Measurements from ENCODE around the gene FGF1. TPM values are rescaled to one million over a fixed set of nuclear protein-coding genes. Genes with fewer than 3 reads are reported as not detected.

Gene FGF1
- total RNA-seq, result not detected

GRCh38 chr5:142685418-142686209 lies at the start of gene FGF1:
TSS of gene FGF1 (minus strand) at chr5:142686090. CDS start at chr5:142614127, 71,963 bp downstream.
- no peak within 1 kb of the TSS for H3K4me3 Mint-ChIP-seq
- H3K9me3 Mint-ChIP-seq, result no peaks in the 10 kb centered on the region
- no peaks in the 10 kb centered on the region for H3K4me1 Mint-ChIP-seq
- DNase-seq, result no peak
- H3K36me3 Mint-ChIP-seq, result no peaks in the 10 kb centered on the region
- no peak within 1 kb of the TSS for H3K27ac Mint-ChIP-seq
- H3K27me3 Mint-ChIP-seq, result peaks cover 7% of the 10 kb centered on the region

GRCh38 chr5:142727735-142728047 lies 41.8 kb upstream of the FGF1 start:
- H3K9me3 Mint-ChIP-seq, result no peaks in the 10 kb centered on the region
- H3K4me1 Mint-ChIP-seq, result peaks cover 4% of the 10 kb centered on the region
- no peaks in the 10 kb centered on the region for H3K27me3 Mint-ChIP-seq
- no peak overlapping the region for H3K27ac Mint-ChIP-seq
- no peaks in the 10 kb centered on the region for H3K36me3 Mint-ChIP-seq
- DNase-seq, result no peak
- H3K4me3 Mint-ChIP-seq, result no peak overlapping the region

GRCh38 chr5:142726188-142726731 lies 40.4 kb upstream of the FGF1 start:
- H3K27ac Mint-ChIP-seq, result no peak overlapping the region
- no peaks in the 10 kb centered on the region for H3K27me3 Mint-ChIP-seq

GRCh38 chr5:142725231-142726187 lies 39.6 kb upstream of the FGF1 start:
- Mint-ChIP-seq H3K36me3 (no peaks in the 10 kb centered on the region), H3K27me3 (no peaks in the 10 kb centered on the region), H3K4me3 (no peak overlapping the region), H3K27ac (peak overlapping the region; percentile 12), H3K9me3 (no peaks in the 10 kb centered on the region), H3K4me1 (peaks cover 4% of the 10 kb centered on the region)
- no peak for DNase-seq

More at GRCh38 chr5:142726188-142726731, 40.4 kb upstream of the FGF1 start:
- H3K4me1 Mint-ChIP-seq, result peaks cover 4% of the 10 kb centered on the region
- no peaks in the 10 kb centered on the region for H3K36me3 Mint-ChIP-seq
- no peak overlapping the region for H3K4me3 Mint-ChIP-seq
- no peaks in the 10 kb centered on the region for H3K9me3 Mint-ChIP-seq
- DNase-seq, result no peak

- Mint-ChIP-seq H3K36me3 (no peaks in the 10 kb centered on the region), H3K27me3 (no peaks in the 10 kb centered on the region), H3K4me3 (no peak overlapping the region), H3K4me1 (peaks cover 4% of the 10 kb centered on the region), H3K9me3 (no peaks in the 10 kb centered on the region), H3K27ac (no peak overlapping the region)
- no peak for DNase-seq
Measured at GRCh38 chr5:142724821-142725220, 38.9 kb upstream of the FGF1 start.

- no peak overlapping the region for H3K27ac Mint-ChIP-seq
- H3K9me3 Mint-ChIP-seq, result no peaks in the 10 kb centered on the region
- DNase-seq, result no peak
- peaks cover 2% of the 10 kb centered on the region for H3K27me3 Mint-ChIP-seq
- peaks cover 4% of the 10 kb centered on the region for H3K4me1 Mint-ChIP-seq
- no peak overlapping the region for H3K4me3 Mint-ChIP-seq
- H3K36me3 Mint-ChIP-seq, result no peaks in the 10 kb centered on the region
Measured at GRCh38 chr5:142722896-142723295, 37.0 kb upstream of the FGF1 start.

GRCh38 chr5:142722146-142722545 lies 36.3 kb upstream of the FGF1 start:
- peaks cover 8% of the 10 kb centered on the region for H3K27me3 Mint-ChIP-seq
- no peaks in the 10 kb centered on the region for H3K9me3 Mint-ChIP-seq
- no peak overlapping the region for H3K4me3 Mint-ChIP-seq
- no peaks in the 10 kb centered on the region for H3K36me3 Mint-ChIP-seq
- peaks cover 6% of the 10 kb centered on the region for H3K4me1 Mint-ChIP-seq
- no peak for DNase-seq
- no peak overlapping the region for H3K27ac Mint-ChIP-seq

- no peak for DNase-seq
- Mint-ChIP-seq H3K4me1 (peaks cover 2% of the 10 kb centered on the region), H3K9me3 (no peaks in the 10 kb centered on the region)
Measured at GRCh38 chr5:142720641-142721271, 34.9 kb upstream of the FGF1 start.

GRCh38 chr5:142719836-142720370 lies 34.0 kb upstream of the FGF1 start:
- DNase-seq, result no peak
- no peak overlapping the region for H3K27ac Mint-ChIP-seq
- no peaks in the 10 kb centered on the region for H3K36me3 Mint-ChIP-seq
- peaks cover 8% of the 10 kb centered on the region for H3K27me3 Mint-ChIP-seq
- H3K4me1 Mint-ChIP-seq, result peaks cover 2% of the 10 kb centered on the region
- H3K9me3 Mint-ChIP-seq, result no peaks in the 10 kb centered on the region
- H3K4me3 Mint-ChIP-seq, result no peak overlapping the region

More at GRCh38 chr5:142720641-142721271, 34.9 kb upstream of the FGF1 start:
- no peaks in the 10 kb centered on the region for H3K36me3 Mint-ChIP-seq
- no peak overlapping the region for H3K4me3 Mint-ChIP-seq
- H3K27ac Mint-ChIP-seq, result no peak overlapping the region
- peaks cover 8% of the 10 kb centered on the region for H3K27me3 Mint-ChIP-seq

DNA sequence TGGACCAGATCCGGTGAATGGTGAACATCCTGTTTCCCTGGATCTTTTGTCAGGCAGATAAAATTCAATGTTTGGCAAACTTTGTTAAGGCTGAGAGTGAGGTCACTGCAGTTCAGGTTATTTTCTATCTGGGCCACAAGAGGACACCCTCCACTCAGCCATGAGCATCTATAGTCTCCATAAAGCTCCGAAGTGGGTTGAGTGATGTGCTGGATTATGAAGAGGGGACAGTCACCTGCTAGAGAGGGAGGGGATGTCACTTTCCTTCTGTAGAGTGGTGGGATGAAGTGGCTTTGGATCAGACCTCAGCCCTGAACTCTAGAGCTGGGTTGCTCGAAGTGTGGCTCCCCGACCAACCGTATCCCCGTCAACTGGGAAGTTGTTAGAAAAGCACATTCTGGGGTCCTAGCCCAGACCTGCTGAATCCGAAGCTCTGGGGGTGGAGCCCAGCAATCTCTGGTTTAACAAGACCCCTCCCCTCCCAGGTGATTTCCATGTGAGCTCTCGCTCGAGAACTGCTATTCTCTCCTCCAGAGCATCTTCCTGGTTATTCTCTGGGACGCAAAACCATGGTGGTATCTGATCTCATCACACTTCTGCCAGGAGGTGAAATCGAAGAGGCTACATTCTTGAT lies 31.8 kb upstream of the FGF1 start:
- no peaks in the 10 kb centered on the region for H3K36me3 Mint-ChIP-seq
- H3K27me3 Mint-ChIP-seq, result peaks cover 11% of the 10 kb centered on the region
- no peak overlapping the region for H3K4me3 Mint-ChIP-seq
- no peak overlapping the region for H3K27ac Mint-ChIP-seq
- peak; percentile 8 for DNase-seq
- H3K9me3 Mint-ChIP-seq, result no peaks in the 10 kb centered on the region
- H3K4me1 Mint-ChIP-seq, result peaks cover 4% of the 10 kb centered on the region

GRCh38 chr5:142716963-142717362 lies 31.1 kb upstream of the FGF1 start:
- no peaks in the 10 kb centered on the region for H3K9me3 Mint-ChIP-seq
- peaks cover 4% of the 10 kb centered on the region for H3K4me1 Mint-ChIP-seq
- no peak overlapping the region for H3K27ac Mint-ChIP-seq
- peaks cover 11% of the 10 kb centered on the region for H3K27me3 Mint-ChIP-seq
- no peaks in the 10 kb centered on the region for H3K36me3 Mint-ChIP-seq
- peak; percentile 43 for DNase-seq
- H3K4me3 Mint-ChIP-seq, result no peak overlapping the region

DNA sequence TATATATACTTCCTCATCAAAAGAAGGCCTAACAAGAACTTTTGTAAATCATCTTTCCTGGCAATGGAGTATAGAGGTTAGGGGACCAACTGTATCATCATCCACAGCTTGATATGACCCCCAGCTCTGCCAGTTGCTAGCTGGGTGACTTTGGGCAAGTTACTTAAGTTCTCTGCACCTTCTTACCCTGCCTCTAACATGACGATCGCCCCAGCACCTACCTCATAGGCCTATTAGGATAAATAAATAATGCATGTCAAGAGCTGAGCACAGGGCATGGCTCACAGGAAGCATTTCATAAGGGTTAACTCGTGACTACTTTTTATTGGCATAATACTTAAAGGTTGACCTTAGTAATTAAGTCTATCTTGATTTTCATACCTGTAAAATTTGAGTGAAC lies 29.4 kb upstream of the FGF1 start:
- peaks cover 11% of the 10 kb centered on the region for H3K27me3 Mint-ChIP-seq

GRCh38 chr5:142713121-142713706 lies 27.3 kb upstream of the FGF1 start:
- no peaks in the 10 kb centered on the region for H3K9me3 Mint-ChIP-seq
- DNase-seq, result peak; percentile 90
- H3K4me1 Mint-ChIP-seq, result peaks cover 4% of the 10 kb centered on the region
- peak overlapping the region; percentile 76 for H3K4me3 Mint-ChIP-seq
- no peaks in the 10 kb centered on the region for H3K36me3 Mint-ChIP-seq
- H3K27me3 Mint-ChIP-seq, result peaks cover 11% of the 10 kb centered on the region
- H3K27ac Mint-ChIP-seq, result no peak overlapping the region

More for the DNA sequence above, 29.4 kb upstream of the FGF1 start:
- Mint-ChIP-seq H3K4me1 (peaks cover 4% of the 10 kb centered on the region), H3K36me3 (no peaks in the 10 kb centered on the region), H3K4me3 (no peak overlapping the region), H3K9me3 (no peaks in the 10 kb centered on the region), H3K27ac (no peak overlapping the region)
- no peak for DNase-seq

DNA sequence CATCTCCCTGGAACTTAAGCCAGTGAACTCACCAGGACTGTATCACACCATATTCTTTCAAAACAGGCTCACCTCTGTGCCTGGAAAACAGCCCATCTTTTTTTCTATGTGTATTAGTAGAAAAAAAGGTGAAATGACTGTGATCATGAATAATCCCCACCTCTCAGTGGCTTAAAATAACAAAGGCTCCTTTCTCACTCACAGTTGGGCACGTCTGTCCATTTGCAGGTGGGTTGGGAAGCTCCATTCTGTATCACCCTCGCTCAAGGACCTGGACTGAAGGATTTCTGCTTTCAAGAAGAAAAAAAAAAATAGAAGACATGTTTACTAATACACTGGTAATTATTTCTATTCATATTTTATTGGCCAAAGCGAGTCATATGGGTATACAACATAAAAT lies 17.3 kb upstream of the FGF1 start:
- Mint-ChIP-seq H3K9me3 (no peaks in the 10 kb centered on the region), H3K27me3 (peaks cover 12% of the 10 kb centered on the region), H3K27ac (no peak overlapping the region), H3K4me1 (no peaks in the 10 kb centered on the region), H3K4me3 (no peak overlapping the region), H3K36me3 (no peaks in the 10 kb centered on the region)
- DNase-seq, result no peak

All from activated naive CD8-positive, alpha-beta T cell treated with anti-CD3 and anti-CD28 coated beads for 36 hours (primary cell).